Measurements from ENCODE around the gene TEP1.

DNA sequence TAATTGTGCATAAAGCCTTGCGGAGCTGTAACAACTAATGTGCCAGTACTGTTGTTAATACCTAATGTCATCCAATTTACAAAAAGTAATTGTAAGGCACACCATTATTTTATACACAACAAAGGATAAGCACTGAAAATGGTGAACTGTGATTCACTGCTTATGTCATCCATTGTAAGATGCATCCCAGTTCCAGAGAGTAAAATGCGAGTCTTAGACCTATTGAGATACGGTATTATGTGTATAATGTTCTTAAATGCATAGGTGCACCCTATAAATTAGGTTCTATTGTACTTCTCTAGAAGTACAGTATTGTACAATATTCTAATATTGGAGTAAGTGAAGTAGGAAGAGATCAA lies 69.5 kb downstream of the TEP1 start:
- TF ChIP-seq, protein P1, sequence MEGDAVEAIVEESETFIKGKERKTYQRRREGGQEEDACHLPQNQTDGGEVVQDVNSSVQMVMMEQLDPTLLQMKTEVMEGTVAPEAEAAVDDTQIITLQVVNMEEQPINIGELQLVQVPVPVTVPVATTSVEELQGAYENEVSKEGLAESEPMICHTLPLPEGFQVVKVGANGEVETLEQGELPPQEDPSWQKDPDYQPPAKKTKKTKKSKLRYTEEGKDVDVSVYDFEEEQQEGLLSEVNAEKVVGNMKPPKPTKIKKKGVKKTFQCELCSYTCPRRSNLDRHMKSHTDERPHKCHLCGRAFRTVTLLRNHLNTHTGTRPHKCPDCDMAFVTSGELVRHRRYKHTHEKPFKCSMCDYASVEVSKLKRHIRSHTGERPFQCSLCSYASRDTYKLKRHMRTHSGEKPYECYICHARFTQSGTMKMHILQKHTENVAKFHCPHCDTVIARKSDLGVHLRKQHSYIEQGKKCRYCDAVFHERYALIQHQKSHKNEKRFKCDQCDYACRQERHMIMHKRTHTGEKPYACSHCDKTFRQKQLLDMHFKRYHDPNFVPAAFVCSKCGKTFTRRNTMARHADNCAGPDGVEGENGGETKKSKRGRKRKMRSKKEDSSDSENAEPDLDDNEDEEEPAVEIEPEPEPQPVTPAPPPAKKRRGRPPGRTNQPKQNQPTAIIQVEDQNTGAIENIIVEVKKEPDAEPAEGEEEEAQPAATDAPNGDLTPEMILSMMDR (IDR thresholded peaks at IDR 0.05), result no peak
- no peak for TF ChIP-seq SIN3A (IDR thresholded peaks at IDR 0.05; ENCODE audit: borderline replicate concordance, insufficient read depth, low read depth, low read length)
- TF ChIP-seq, protein P2, sequence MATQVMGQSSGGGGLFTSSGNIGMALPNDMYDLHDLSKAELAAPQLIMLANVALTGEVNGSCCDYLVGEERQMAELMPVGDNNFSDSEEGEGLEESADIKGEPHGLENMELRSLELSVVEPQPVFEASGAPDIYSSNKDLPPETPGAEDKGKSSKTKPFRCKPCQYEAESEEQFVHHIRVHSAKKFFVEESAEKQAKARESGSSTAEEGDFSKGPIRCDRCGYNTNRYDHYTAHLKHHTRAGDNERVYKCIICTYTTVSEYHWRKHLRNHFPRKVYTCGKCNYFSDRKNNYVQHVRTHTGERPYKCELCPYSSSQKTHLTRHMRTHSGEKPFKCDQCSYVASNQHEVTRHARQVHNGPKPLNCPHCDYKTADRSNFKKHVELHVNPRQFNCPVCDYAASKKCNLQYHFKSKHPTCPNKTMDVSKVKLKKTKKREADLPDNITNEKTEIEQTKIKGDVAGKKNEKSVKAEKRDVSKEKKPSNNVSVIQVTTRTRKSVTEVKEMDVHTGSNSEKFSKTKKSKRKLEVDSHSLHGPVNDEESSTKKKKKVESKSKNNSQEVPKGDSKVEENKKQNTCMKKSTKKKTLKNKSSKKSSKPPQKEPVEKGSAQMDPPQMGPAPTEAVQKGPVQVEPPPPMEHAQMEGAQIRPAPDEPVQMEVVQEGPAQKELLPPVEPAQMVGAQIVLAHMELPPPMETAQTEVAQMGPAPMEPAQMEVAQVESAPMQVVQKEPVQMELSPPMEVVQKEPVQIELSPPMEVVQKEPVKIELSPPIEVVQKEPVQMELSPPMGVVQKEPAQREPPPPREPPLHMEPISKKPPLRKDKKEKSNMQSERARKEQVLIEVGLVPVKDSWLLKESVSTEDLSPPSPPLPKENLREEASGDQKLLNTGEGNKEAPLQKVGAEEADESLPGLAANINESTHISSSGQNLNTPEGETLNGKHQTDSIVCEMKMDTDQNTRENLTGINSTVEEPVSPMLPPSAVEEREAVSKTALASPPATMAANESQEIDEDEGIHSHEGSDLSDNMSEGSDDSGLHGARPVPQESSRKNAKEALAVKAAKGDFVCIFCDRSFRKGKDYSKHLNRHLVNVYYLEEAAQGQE (IDR thresholded peaks at IDR 0.05; ENCODE audit: insufficient read depth in 1 of 2, low read depth in 2 of 2, low read length in 1 of 2), result no peak
- no peak for TF ChIP-seq TCF7L2 (IDR thresholded peaks at IDR 0.05; ENCODE audit: low read depth, low read length)
